NCI-H524 (cell line): ENCODE results near the gene PDE10A.

Experiments used
- DNase-seq, 2 experiments: peaks; one replicate each; lab custom pipeline; 2025; lab: John Stamatoyannopoulos, UW

PDE10A gene

GRCh38 chr6:165390475-165390874 lies 272.6 kb downstream of the PDE10A start:
- no peak for DNase-seq

DNA sequence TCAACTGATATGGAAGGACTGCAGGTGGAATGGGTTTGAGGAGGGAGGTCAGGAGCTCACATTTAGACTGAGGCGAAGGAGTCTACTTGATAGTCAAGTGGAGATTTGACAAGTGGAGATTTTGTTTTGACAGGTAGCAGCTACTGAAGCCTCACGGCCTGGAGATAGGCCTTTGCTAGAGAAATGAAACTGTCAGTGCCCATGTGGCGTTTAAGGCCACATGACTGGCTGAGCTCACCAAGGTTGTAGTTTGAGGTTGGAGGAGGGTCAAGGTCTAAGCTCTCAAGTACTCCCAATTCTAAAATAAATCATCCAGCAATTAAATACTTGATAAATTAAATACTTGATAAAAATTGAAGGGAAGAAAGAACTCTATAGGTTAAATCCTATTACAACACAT lies 273.5 kb downstream of the PDE10A start:
- no peak for DNase-seq

DNA sequence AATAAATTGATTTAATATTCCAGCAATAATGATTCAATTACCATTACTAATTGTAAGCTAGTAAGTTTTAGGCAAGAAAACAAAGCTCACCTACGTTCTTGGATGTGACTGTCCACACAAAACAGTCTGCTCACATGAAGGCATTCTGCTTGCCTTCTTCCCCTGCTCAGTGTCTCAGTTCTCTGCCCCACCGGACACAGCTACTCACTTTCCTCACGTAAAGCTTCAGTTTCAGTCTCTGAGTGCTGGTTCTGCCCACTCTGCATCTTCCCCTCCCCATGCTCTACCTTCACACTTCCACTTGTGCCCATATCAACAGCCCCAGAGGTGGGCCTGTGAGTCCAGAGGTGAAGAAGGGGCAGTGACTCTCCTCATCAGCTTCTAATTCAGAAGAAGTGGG lies 279.7 kb downstream of the PDE10A start:
- no peak for DNase-seq

GRCh38 chr6:165376100-165376499 lies 286.9 kb downstream of the PDE10A start:
- DNase-seq, result no peak

GRCh38 chr6:165365371-165365770 lies 297.7 kb downstream of the PDE10A start:
- no peak for DNase-seq

- no peak for DNase-seq
Observed at GRCh38 chr6:165345700-165346099, 317.3 kb downstream of the PDE10A start.

- no peak for DNase-seq
Observed at GRCh38 chr6:165340532-165340931, 322.5 kb downstream of the PDE10A start.

DNA sequence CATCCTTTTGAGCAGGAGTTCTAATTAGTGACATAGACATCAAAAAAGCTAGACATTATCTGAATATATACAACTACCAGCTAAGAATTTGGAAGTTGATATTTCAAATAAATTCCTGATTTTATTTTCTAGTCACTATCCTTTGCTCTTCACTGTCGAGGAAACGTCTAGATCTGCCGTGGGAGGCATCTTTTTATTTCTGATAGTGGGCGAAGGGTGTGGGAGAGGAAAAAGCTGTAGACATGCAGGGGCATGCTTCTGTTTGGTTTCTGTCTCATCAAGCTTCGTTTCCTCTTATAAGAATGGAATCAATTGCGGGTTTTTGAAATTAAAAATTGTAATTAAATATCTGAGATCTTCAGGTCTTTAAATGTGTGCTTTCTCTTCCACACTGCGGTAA lies 337.4 kb downstream of the PDE10A start:
- no peak for DNase-seq

GRCh38 chr6:165321555-165322145 lies 341.4 kb downstream of the PDE10A start:
- DNase-seq, result no peak

GRCh38 chr6:165321150-165321549 lies 341.9 kb downstream of the PDE10A start:
- no peak for DNase-seq

DNA sequence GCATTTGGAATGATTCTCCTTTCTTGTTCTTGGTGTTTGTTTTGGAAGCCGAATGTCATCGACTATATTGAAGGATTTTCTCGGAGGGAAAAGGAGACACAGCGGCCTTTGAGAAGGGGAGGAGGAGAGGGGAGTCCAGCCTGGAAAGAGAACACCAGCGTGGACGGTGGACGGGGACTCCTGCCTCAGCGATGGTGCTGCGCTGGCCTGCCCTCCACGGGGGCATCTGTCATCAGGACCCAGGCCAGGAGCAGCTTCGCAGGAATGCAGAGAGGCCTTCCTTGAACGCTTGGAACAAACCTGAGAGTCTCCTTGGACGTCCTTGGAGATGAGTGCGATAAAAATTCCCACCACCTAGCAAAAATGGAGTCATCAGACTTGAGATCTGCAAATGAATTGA lies 345.3 kb downstream of the PDE10A start:
- DNase-seq, result no peak

DNA sequence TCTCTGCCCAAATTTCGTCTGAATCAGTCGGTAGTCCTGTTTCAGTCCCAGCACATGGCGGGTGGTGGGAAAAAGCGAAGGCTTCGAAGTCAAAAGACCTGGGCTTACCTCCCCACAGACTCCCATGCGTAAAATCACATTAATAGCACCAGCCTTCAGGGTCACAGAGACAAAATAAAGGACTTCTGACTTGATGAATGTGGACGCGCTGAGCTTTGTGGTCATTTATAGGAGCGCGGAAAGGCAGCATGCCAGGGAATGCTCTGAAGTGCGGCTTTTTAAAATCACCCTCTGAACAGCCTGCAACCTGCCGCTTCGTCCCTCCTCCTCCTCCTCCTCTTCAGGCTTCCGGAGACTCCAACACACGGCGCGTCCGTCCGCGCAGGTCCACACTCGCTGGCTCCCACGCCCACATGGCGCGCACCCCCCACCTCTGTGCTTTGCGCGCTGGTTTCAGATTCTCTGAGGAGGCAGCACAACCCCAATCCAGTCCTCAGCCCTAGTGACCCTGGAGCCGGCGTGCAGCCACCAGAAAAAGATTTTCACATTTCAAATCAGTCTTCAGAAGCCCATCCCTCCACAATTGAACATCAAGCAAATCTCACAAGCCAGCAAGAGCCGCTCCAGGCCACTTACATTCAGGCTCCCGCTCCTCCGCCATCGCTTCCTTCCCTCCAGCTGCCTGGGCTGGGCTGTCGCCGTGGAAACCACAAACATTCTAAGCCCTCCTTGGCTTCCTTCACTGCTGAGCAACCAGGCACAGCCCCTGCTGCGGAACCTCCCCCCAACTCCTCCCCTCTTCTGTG lies 353.9 kb downstream of the PDE10A start, which contains the start of gene C6orf118:
C6orf118 (minus strand) TSS at position 680 of the 806 bp plus-strand sequence; CDS start at position 661, 19 bp downstream.
- DNase-seq, result peak; percentile 81 to 92

GRCh38 chr6:165306955-165307354 lies 356.1 kb downstream of the PDE10A start:
- DNase-seq, result no peak

DNA sequence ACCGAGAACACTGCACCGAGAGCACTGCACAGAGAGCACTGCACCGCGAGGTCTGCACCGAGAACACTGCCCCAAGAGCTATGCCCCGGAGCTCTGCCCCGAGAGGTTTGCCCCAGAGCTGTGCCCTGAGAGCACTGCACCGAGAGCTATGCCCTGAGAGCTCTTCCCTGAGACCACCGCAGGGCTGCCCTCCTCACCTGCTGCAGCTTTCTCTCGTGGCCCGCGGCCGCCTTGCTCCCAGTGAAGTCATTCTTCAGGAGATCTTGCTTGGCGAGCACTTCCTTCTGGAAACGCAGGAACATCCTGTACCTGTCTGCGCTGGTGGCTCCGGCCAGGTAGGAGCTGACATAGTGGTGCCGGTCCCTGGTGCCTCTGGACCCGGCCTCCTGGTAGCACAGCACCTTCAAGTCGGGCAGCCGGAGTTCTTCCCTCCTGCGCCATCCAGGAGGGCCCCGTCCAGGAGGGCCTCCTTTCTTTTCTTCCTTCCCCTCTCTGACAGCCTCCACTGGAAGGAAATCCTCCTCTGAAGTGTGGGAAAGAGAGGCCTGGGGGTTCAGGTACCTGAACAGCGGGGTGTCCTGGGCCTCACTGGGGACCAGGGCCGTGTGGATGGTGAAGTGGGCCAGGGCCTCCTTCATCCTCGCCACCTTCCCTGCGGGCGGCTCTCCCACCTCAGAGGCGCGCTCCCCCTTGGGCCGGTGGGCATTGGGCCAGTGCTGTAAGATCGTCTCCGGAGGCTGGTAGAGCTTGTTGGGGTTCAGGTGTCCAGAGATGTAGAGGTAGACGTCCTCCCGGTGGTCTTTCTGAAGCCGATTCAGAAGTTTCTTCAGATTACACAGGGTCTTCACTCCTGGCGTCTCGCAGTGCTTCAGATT lies 361.4 kb downstream of the PDE10A start:
- no peak for DNase-seq

DNA sequence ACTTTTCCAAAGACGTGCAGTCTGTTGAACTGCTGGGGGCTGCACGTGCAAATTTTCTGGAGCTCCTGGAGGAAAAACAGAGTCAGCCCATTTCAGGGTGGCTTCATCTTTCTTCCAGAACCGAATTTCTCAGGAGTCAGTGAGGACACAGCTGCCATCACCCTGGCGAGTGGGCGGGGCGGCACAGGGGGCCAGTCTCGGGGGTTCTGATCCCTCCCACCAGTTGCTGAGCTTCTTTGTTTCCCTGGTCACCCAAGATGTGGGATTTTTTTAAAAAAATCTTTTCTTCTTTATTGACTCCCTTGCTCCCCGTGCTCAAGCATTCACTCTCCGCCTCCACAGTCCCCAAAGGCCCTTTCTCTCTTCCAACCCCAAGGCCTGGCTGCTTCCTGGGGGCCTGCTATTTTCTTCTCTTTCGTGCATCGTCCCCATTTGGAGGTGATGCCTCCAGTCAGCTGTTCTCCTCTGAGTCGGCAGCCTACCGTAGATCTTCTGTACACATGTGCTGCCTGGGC lies 362.6 kb downstream of the PDE10A start:
- DNase-seq, result no peak

DNA sequence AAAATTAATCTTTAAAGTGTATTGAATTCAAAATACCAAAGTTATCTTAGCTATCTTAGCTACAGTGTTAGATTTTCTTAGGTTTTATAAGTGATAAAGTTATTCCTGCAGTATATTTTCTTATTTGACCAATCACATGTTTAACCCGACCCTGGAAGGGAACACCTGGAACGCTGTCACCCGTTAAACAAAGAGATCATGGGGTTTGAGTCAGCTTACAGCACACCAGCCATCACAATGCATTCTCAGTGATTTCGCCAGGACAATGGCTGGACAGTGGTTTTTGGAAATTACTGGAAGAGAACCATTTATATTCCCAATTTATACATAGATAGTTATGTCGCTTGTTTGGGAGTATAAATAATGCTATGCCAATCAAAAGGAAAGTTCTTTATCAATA lies 364.2 kb downstream of the PDE10A start:
- DNase-seq, result no peak

DNA sequence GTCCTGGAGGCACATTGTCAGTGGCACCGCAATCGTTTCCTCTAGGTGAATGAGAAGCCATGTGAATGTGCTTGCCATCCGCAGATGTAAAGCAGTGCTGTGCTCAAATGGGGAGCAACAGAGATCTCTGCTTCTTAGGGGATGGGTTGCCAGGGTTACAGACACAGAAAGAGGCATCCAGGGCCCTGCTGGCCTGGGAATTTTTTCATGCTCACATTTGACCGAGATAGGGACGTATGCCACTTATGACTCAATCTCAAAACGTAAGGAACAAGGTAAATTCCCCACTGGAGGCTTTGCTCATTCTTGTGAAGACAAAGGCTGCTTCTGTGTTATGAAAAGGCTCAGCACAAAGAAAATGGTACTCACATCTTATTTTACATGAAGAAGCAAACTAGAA lies 364.6 kb downstream of the PDE10A start:
- DNase-seq, result no peak

DNA sequence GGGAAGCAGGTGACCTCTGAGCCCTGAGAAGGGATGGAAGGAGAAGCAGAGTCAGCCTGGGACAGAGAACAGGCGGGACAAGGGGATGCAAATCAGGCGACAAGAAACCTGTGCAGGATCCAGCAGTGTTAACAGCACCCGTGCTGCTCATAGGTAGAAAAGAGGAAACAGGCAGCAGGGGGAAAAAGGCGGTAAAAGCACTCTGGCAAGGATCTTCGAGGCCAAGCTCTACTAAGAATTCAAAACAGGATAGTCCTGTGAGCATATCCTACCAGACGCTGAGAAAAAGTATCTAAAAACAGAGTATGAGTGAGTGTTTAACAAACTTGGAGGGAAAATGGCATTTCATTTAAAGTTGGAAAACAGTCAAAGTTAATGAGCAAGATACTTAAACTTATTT lies 370.4 kb downstream of the PDE10A start:
- no peak for DNase-seq
